ENCODE results near the gene GRWD1.

DNA sequence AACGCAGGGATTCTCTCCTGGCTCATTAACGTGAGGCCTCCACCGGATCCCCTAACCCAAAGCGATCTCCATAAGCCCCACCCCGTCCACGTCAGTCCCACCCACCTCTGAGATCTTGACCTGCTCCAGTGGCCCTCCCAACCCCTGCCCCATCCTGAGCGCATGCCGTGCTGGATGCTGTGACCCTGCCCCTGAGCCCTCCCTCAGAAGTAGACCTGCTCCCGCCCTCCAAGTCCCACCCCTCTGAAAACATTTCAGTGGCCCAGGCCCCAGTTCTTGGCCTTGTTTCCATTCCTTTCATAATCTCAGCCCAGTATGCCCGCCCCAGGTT lies 46.0 kb downstream of the GRWD1 start:
- TF ChIP-seq, protein P1, sequence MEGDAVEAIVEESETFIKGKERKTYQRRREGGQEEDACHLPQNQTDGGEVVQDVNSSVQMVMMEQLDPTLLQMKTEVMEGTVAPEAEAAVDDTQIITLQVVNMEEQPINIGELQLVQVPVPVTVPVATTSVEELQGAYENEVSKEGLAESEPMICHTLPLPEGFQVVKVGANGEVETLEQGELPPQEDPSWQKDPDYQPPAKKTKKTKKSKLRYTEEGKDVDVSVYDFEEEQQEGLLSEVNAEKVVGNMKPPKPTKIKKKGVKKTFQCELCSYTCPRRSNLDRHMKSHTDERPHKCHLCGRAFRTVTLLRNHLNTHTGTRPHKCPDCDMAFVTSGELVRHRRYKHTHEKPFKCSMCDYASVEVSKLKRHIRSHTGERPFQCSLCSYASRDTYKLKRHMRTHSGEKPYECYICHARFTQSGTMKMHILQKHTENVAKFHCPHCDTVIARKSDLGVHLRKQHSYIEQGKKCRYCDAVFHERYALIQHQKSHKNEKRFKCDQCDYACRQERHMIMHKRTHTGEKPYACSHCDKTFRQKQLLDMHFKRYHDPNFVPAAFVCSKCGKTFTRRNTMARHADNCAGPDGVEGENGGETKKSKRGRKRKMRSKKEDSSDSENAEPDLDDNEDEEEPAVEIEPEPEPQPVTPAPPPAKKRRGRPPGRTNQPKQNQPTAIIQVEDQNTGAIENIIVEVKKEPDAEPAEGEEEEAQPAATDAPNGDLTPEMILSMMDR (IDR thresholded peaks at IDR 0.05; ENCODE audit: insufficient read depth, low read length, poor library complexity, severe bottlenecking), result no peak
- no peak for TF ChIP-seq EZH2phosphoT487 (conservative IDR thresholded peaks at IDR 0.05; ENCODE audit: low read length)

Measured in SU-DHL-6 (cell line).